ENCODE data around the gene ARMC6. TPM values are rescaled to one million over a fixed set of nuclear protein-coding genes. Genes with fewer than 3 reads are reported as not detected.
"Not testable (repeated sequence)": the region's sequence is repeated elsewhere in the genome, so short reads cannot be mapped to it uniquely, and the experiment has no call there.

The ARMC6 gene
- polyA plus RNA-seq, 1 donor: 29.7 TPM

- DNase-seq: not testable (repeated sequence)
These were observed 10.0 kb upstream of the ARMC6 start for GRCh38 chr19:19023376-19023775.

GRCh38 chr19:19025861-19026260, 7.5 kb upstream of the ARMC6 start:
- no peak for DNase-seq

GRCh38 chr19:19026299-19026971, 7.0 kb upstream of the ARMC6 start:
- DNase-seq: no peak

GRCh38 chr19:19027228-19027627, 6.2 kb upstream of the ARMC6 start:
- no peak for DNase-seq

GRCh38 chr19:19028526-19028925, 4.9 kb upstream of the ARMC6 start:
- no peak for DNase-seq

- no peak for DNase-seq
These were observed 1.5 kb upstream of the ARMC6 start for GRCh38 chr19:19031891-19032290.

GRCh38 chr19:19032420-19033175, 805 bp upstream of the ARMC6 start:
- peak; percentile 78 for DNase-seq

- no peak for DNase-seq
These were observed 302 bp upstream of the ARMC6 start for GRCh38 chr19:19033176-19033425.

- DNase-seq: no peak
These were observed 811 bp downstream of the ARMC6 start for GRCh38 chr19:19034204-19034624.

GRCh38 chr19:19039901-19040300, 6.5 kb downstream of the ARMC6 start:
- no peak for DNase-seq

- DNase-seq: no peak
These were observed 7.0 kb downstream of the ARMC6 start for GRCh38 chr19:19040417-19040816.

- DNase-seq: no peak
These were observed 9.4 kb downstream of the ARMC6 start for GRCh38 chr19:19042732-19043280.

GRCh38 chr19:19043481-19043880, 10.1 kb downstream of the ARMC6 start:
- DNase-seq: no peak

- DNase-seq: no peak
These were observed 10.5 kb downstream of the ARMC6 start for GRCh38 chr19:19043881-19044280.

- DNase-seq: no peak
These were observed 16.0 kb downstream of the ARMC6 start for GRCh38 chr19:19049406-19049805.

GRCh38 chr19:19050104-19050503, 16.7 kb downstream of the ARMC6 start:
- no peak for DNase-seq

GRCh38 chr19:19050731-19051130, 17.3 kb downstream of the ARMC6 start:
- DNase-seq: no peak

- no peak for DNase-seq
These were observed 18.2 kb downstream of the ARMC6 start for GRCh38 chr19:19051478-19052213.

GRCh38 chr19:19052921-19053320, 19.5 kb downstream of the ARMC6 start:
- DNase-seq: no peak

- no peak for DNase-seq
These were observed 20.3 kb downstream of the ARMC6 start for GRCh38 chr19:19053508-19054314.

- no peak for DNase-seq
These were observed 21.0 kb downstream of the ARMC6 start for GRCh38 chr19:19054315-19054938.

GRCh38 chr19:19054939-19055440, 21.6 kb downstream of the ARMC6 start:
- DNase-seq: no peak

Measured in hindlimb muscle (tissue), 1 donor.